ENCODE measurements around the gene MAGED1.
"Not testable (repeated sequence)": the region's sequence is repeated elsewhere in the genome, so short reads cannot be mapped to it uniquely, and the experiment has no call there.

MAGED1 gene

GRCh38 chrX:51896626-51897025, 3.2 kb downstream of the MAGED1 start:
- DNase-seq, result no peak

- no peak for DNase-seq
Measured at GRCh38 chrX:51899741-51900140, 6.3 kb downstream of the MAGED1 start.

GRCh38 chrX:51902510-51903050, 9.2 kb downstream of the MAGED1 start:
- no peak for DNase-seq

GRCh38 chrX:51905152-51905551, 11.7 kb downstream of the MAGED1 start:
- DNase-seq, result not testable (repeated sequence)

- no peak for DNase-seq
Measured at GRCh38 chrX:51905711-51906110, 12.3 kb downstream of the MAGED1 start.

- no peak for DNase-seq
Measured at GRCh38 chrX:51917604-51918003, 24.2 kb downstream of the MAGED1 start.

- DNase-seq, result no peak
Measured at GRCh38 chrX:51922561-51922960, 29.1 kb downstream of the MAGED1 start.

GRCh38 chrX:51931566-51932150, 38.2 kb downstream of the MAGED1 start:
- no peak for DNase-seq

Data from CD4-positive, alpha-beta T cell treated with Interleukin-4 for 4 hours (primary cell).